Measurements from ENCODE around the gene SYNGR4.

DNA sequence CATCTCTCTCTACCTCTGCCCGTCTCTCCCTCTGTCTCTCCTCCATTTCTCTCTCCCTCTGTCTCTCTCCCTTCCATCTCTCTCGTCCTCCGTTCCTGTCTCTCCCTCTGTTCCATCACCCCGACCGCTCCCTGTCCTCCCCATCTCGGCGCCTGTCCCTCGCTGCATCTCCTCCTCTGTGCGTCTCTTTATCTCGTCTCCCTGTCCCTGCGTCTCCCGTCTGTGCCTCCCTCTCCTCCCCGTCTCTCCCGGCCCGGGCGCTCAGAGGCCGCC is 33.9 kb downstream of the SYNGR4 start:
- TF ChIP-seq, protein P1, sequence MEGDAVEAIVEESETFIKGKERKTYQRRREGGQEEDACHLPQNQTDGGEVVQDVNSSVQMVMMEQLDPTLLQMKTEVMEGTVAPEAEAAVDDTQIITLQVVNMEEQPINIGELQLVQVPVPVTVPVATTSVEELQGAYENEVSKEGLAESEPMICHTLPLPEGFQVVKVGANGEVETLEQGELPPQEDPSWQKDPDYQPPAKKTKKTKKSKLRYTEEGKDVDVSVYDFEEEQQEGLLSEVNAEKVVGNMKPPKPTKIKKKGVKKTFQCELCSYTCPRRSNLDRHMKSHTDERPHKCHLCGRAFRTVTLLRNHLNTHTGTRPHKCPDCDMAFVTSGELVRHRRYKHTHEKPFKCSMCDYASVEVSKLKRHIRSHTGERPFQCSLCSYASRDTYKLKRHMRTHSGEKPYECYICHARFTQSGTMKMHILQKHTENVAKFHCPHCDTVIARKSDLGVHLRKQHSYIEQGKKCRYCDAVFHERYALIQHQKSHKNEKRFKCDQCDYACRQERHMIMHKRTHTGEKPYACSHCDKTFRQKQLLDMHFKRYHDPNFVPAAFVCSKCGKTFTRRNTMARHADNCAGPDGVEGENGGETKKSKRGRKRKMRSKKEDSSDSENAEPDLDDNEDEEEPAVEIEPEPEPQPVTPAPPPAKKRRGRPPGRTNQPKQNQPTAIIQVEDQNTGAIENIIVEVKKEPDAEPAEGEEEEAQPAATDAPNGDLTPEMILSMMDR (IDR thresholded peaks at IDR 0.05 in 4 of 5, conservative IDR thresholded peaks at IDR 0.05 in 1 of 5) = no peak
- TF ChIP-seq POLR2A (IDR thresholded peaks at IDR 0.05) = no peak
